H1 (cell line): Measurements from ENCODE around the gene TLE3. TPM values are rescaled to one million over a fixed set of nuclear protein-coding genes. Genes with fewer than 3 reads are reported as not detected.
A peak's percentile ranks its signal among the peaks of the same experiment; 100 is the strongest.

Experiments
- BACH1 ChIP-seq: IDR thresholded peaks from 2 replicates; pipeline ENCODE4 v1.6.1; 2012; ENCODE audit warnings: low read length, improper control_type of control experiment
- BRCA1 ChIP-seq: IDR thresholded peaks from 2 replicates; pipeline ENCODE4 v1.6.1; 2012; ENCODE audit warnings: low read depth, low read length, improper control_type of control experiment
- CHD2 ChIP-seq: IDR thresholded peaks from 2 replicates; pipeline ENCODE4 v1.6.1; 2012; ENCODE audit warnings: low read length, improper control_type of control experiment
- CHD7 ChIP-seq: fragments of 300-600 bp; sonication (generic); IDR thresholded peaks from 2 replicates; pipeline ENCODE4 v1.7.1; 2012; ENCODE audit warnings: low read length, moderate library complexity, mild to moderate bottlenecking, inconsistent platforms; ENCODE audit not compliant: insufficient replicate concordance
- CTBP2 ChIP-seq: IDR thresholded peaks from 2 replicates; pipeline ENCODE4 v1.7.0; 2011; ENCODE audit warnings: borderline replicate concordance, mild to moderate bottlenecking, moderate library complexity, mixed read lengths, low read length; ENCODE audit not compliant: insufficient read depth, insufficient read length
- HDAC6 ChIP-seq: IDR thresholded peaks from one replicate; pipeline ENCODE4 v1.7.1; 2012; ENCODE audit warnings: low read depth, mild to moderate bottlenecking, inconsistent platforms, low read length, moderate library complexity
- JUN ChIP-seq: IDR thresholded peaks from 2 replicates; pipeline ENCODE4 v1.6.1; 2011; ENCODE audit warnings: low read depth, mild to moderate bottlenecking, improper control_type of control experiment, low read length
- RXRA ChIP-seq: IDR thresholded peaks from 2 replicates; pipeline ENCODE4 v1.6.1; 2011; ENCODE audit warnings: low read depth, mild to moderate bottlenecking, low read length, moderate library complexity; ENCODE audit not compliant: insufficient read depth
- SIN3A ChIP-seq, 2 experiments: IDR thresholded peaks in 1 of 2; conservative IDR thresholded peaks in 1 of 2; 2 replicates each; pipeline ENCODE4 v1.6.1; 2011 to 2012; ENCODE audit warnings: low read length in 2 of 2, improper control_type of control experiment in 1 of 2, low read depth in 1 of 2, mild to moderate bottlenecking in 1 of 2
- SP4 ChIP-seq: IDR thresholded peaks from 2 replicates; pipeline ENCODE4 v1.6.1; 2012; ENCODE audit warnings: low read length, inconsistent platforms
- polyA plus RNA-seq, 7 experiments: library from polyadenylated mRNA; depleted of rRNA in 3 of 7; stranded (reverse) in 5 of 7; unstranded in 2 of 7; fragments of >200 nt in 5 of 7; fragments of 200-250 nt in 2 of 7; gene quantifications; 1 replicate in 5 of 7; 2 replicates in 1 of 7; 4 replicates in 1 of 7; pipeline versions ENCODE4 v1.2.1 to v1.2.3, GENCODE V29; 2011 to 2013; ENCODE audit warnings: missing spikeins in 2 of 7, mixed read lengths in 2 of 7
- total RNA-seq: library from RNA; stranded (reverse); fragmentation: NEBNext Ultra II Directional; extraction: Animal tissue kit (Norgen Biotek cat#: 25700); gene quantifications from 2 replicates; pipeline ENCODE4 v1.2.1, GENCODE V29; 2021

TLE3 gene
- total and polyA plus RNA-seq, 2 of the 8 experiments (the other 6 are each of a cell fraction or from before 2014, with no cell fraction given), result 25.1 to 61.2 TPM

GRCh38 chr15:70097321-70098152, at the start of gene TLE3 (continued):
- no peak for TF ChIP-seq CHD7
- peak; percentile 80 for TF ChIP-seq CHD2
- peak; percentile 76; the same call in 1 of the 2 replicates for TF ChIP-seq BACH1
- TF ChIP-seq SIN3A (conservative IDR thresholded peaks at IDR 0.05 in 1 of 2, IDR thresholded peaks at IDR 0.05 in 1 of 2; ENCODE audit: low read depth in 1 of 2, low read length in 2 of 2), result peak in 1 of 2 experiments; percentile 23; a peak in 1 of 4 replicates
- TF ChIP-seq HDAC6, result no peak
- no peak for TF ChIP-seq RXRA
- TF ChIP-seq BRCA1, result no peak
- no peak for TF ChIP-seq JUN
- no peak for TF ChIP-seq CTBP2
- no peak for TF ChIP-seq SP4
